H1 (cell line): ENCODE results near the gene BNIP5. TPM values are rescaled to one million over a fixed set of nuclear protein-coding genes. Genes with fewer than 3 reads are reported as not detected.

Experiments used
- CTCF ChIA-PET: fragments of 300-600 bp; sonication (Branson Sonifier 250); formaldehyde crosslinking; loops from one replicate; lab custom pipeline; 2021; ENCODE audit not compliant: partially characterized antibody; lab: Charles Lee
- POLR2A ChIA-PET: fragments of 300-600 bp; sonication (Branson Sonifier 250); formaldehyde crosslinking; loops from one replicate; lab custom pipeline; 2021; ENCODE audit warnings: inconsistent platforms; ENCODE audit not compliant: partially characterized antibody; lab: Charles Lee
- DNase-seq, 2 experiments: peaks; one replicate each; pipeline versions ENCODE4 v3.0.0 to v3.0.0-alpha.2; 2010 to 2022; ENCODE audit warnings: low spot score in 2 of 2, low read depth in 1 of 2, mixed read lengths in 1 of 2
- FAIRE-seq: peaks from 2 replicates; lab custom pipeline; 2011; peaks lifted over from hg19 to GRCh38; lab: Jason Lieb, UNC
- H2AFZ ChIP-seq: 2 replicates; pipeline ENCODE4 v1.8.1; 2012; ENCODE audit warnings: low read length, inconsistent platforms
- H2AK5ac ChIP-seq: 2 replicates; pipeline ENCODE4 v1.6.1; 2013; ENCODE audit warnings: low read depth, low read length
- H2BK120ac ChIP-seq: replicated peaks from 2 replicates; pipeline ENCODE3; 2013; ENCODE audit warnings: low read depth, low read length, inconsistent platforms
- H2BK12ac ChIP-seq: 2 replicates; pipeline ENCODE4 v1.6.1; 2013; ENCODE audit warnings: low read depth, low read length
- H2BK15ac ChIP-seq: 2 replicates; pipeline ENCODE4 v1.6.1; 2013; ENCODE audit warnings: low read length
- H2BK20ac ChIP-seq: 2 replicates; pipeline ENCODE4 v1.6.1; 2013; ENCODE audit warnings: low read length
- H2BK5ac ChIP-seq: 2 replicates; pipeline ENCODE4 v1.6.1; 2013; ENCODE audit warnings: low read depth, low read length
- H3K14ac ChIP-seq: 2 replicates; pipeline ENCODE4 v1.6.1; 2013; ENCODE audit warnings: inconsistent platforms; ENCODE audit not compliant: insufficient read length
- H3K18ac ChIP-seq: 2 replicates; pipeline ENCODE4 v1.6.1; 2013; ENCODE audit warnings: low read length; ENCODE audit errors: extremely low read depth
- H3K23ac ChIP-seq: 2 replicates; pipeline ENCODE4 v1.6.1; 2013; ENCODE audit warnings: inconsistent platforms; ENCODE audit not compliant: insufficient read length
- H3K23me2 ChIP-seq: 2 replicates; pipeline ENCODE4 v1.6.1; 2013; ENCODE audit warnings: low read depth, low read length
- H3K27ac ChIP-seq: 2 replicates; pipeline ENCODE4 v1.6.1; 2011; ENCODE audit warnings: low read depth, low read length, inconsistent platforms
- H3K27me3 ChIP-seq, 4 experiments: replicated peaks in 1 of 4; 1 replicate in 1 of 4; 2 replicates in 3 of 4; pipeline versions ENCODE4 v1.6.1 to v1.8.1; 2011 to 2013; ENCODE audit warnings: low read length in 3 of 4, mild to moderate bottlenecking in 3 of 4, inconsistent platforms in 2 of 4, mixed read lengths in 2 of 4, moderate library complexity in 1 of 4; ENCODE audit not compliant: control insufficient read depth in 3 of 4, insufficient read depth in 3 of 4; ENCODE audit errors: extremely low read depth in 1 of 4
- H3K36me3 ChIP-seq, 4 experiments: 2 replicates each; pipeline versions ENCODE4 v1.6.1 to v1.8.1; 2011 to 2013; ENCODE audit warnings: mild to moderate bottlenecking in 4 of 4, low read length in 3 of 4, moderate library complexity in 2 of 4, control low read depth in 1 of 4, inconsistent platforms in 1 of 4; ENCODE audit not compliant: insufficient read depth in 4 of 4, control insufficient read depth in 2 of 4
- H3K4ac ChIP-seq: replicated peaks from 2 replicates; pipeline ENCODE3; 2013; ENCODE audit warnings: low read length, low read depth, mixed read lengths, inconsistent platforms; ENCODE audit not compliant: insufficient read length
- H3K4me1 ChIP-seq, 4 experiments: replicated peaks in 1 of 4; 1 replicate in 1 of 4; 2 replicates in 3 of 4; pipeline versions ENCODE4 v1.6.1 to v1.8.1; 2011 to 2013; ENCODE audit warnings: low read length in 3 of 4, inconsistent platforms in 2 of 4, mixed read lengths in 1 of 4; ENCODE audit not compliant: insufficient read depth in 4 of 4, control insufficient read depth in 3 of 4
- H3K4me2 ChIP-seq, 2 experiments: 2 replicates each; pipeline versions ENCODE4 v1.6.1 to v1.8.1; 2011 to 2013; ENCODE audit warnings: low read depth in 2 of 2, low read length in 2 of 2, control low read depth in 1 of 2, inconsistent platforms in 1 of 2, mild to moderate bottlenecking in 1 of 2; ENCODE audit not compliant: insufficient read depth in 1 of 2
- H3K4me3 ChIP-seq, 4 experiments: fragments of 200-600, 300-600 bp in 1 of 4; sonication (generic), shearing (Covaris generic), sonication (Bioruptor Twin) in 1 of 4; 2 replicates each; pipeline versions ENCODE4 v1.5.1 to v1.8.1; 2011 to 2016; ENCODE audit warnings: low read length in 4 of 4, low read depth in 3 of 4, control low read depth in 2 of 4, inconsistent platforms in 2 of 4, mild to moderate bottlenecking in 2 of 4, mixed read lengths in 1 of 4, moderate library complexity in 1 of 4; ENCODE audit not compliant: insufficient read depth in 2 of 4; ENCODE audit errors: extremely low read depth in 1 of 4
- H3K56ac ChIP-seq: replicated peaks from 2 replicates; pipeline ENCODE3; 2013; ENCODE audit warnings: low read depth, mild to moderate bottlenecking, mixed read lengths, low read length, inconsistent platforms; ENCODE audit not compliant: insufficient read length
- H3K79me1 ChIP-seq: 2 replicates; pipeline ENCODE4 v1.6.1; 2013; ENCODE audit warnings: low read depth, low read length, control low read depth
- H3K79me2 ChIP-seq, 2 experiments: 2 replicates each; pipeline versions ENCODE4 v1.6.1 to v1.8.1; 2012 to 2013; ENCODE audit warnings: low read length in 2 of 2, mild to moderate bottlenecking in 2 of 2, inconsistent platforms in 1 of 2; ENCODE audit not compliant: insufficient read depth in 2 of 2, control insufficient read depth in 1 of 2
- H3K9ac ChIP-seq, 4 experiments: replicated peaks in 1 of 4; 1 replicate in 1 of 4; 2 replicates in 3 of 4; pipeline versions ENCODE4 v1.6.1 to v1.8.1; 2011 to 2013; ENCODE audit warnings: low read depth in 3 of 4, low read length in 3 of 4, control low read depth in 2 of 4, mild to moderate bottlenecking in 2 of 4, moderate library complexity in 2 of 4, inconsistent platforms in 1 of 4; ENCODE audit errors: extremely low read depth in 1 of 4
- H3K9me3 ChIP-seq, 2 experiments: 2 replicates each; pipeline versions ENCODE4 v1.6.1 to v1.8.1; 2012 to 2013; ENCODE audit warnings: mild to moderate bottlenecking in 2 of 2, moderate library complexity in 2 of 2, control low read depth in 1 of 2, inconsistent platforms in 1 of 2, low read depth in 1 of 2, low read length in 1 of 2, mixed read lengths in 1 of 2; ENCODE audit not compliant: insufficient read depth in 2 of 2
- H4K20me1 ChIP-seq, 2 experiments: replicated peaks in 1 of 2; 2 replicates each; pipeline versions ENCODE3 to v1.8.1; 2011 to 2013; ENCODE audit warnings: inconsistent platforms in 2 of 2, low read length in 2 of 2, mild to moderate bottlenecking in 1 of 2; ENCODE audit not compliant: insufficient read depth in 2 of 2, control insufficient read depth in 1 of 2
- H4K5ac ChIP-seq: 2 replicates; pipeline ENCODE4 v1.6.1; 2013; ENCODE audit warnings: low read length, low read depth, mixed read lengths, inconsistent platforms; ENCODE audit not compliant: insufficient read length
- H4K8ac ChIP-seq: 2 replicates; pipeline ENCODE4 v1.8.0; 2013; ENCODE audit warnings: mild to moderate bottlenecking, moderate library complexity, low read length, inconsistent platforms; ENCODE audit not compliant: insufficient read depth; ENCODE audit errors: extremely low read depth
- H4K91ac ChIP-seq: replicated peaks from 2 replicates; pipeline ENCODE3; 2013; ENCODE audit warnings: low read length, mixed read lengths, inconsistent platforms; ENCODE audit not compliant: insufficient read length
- BRCA1 ChIP-seq: IDR thresholded peaks from 2 replicates; pipeline ENCODE4 v1.6.1; 2012; ENCODE audit warnings: low read depth, low read length, improper control_type of control experiment
- JUN ChIP-seq: IDR thresholded peaks from 2 replicates; pipeline ENCODE4 v1.6.1; 2011; ENCODE audit warnings: low read depth, mild to moderate bottlenecking, improper control_type of control experiment, low read length
- USF2 ChIP-seq: IDR thresholded peaks from 2 replicates; pipeline ENCODE4 v1.6.1; 2011; ENCODE audit warnings: low read length, improper control_type of control experiment
- WGBS, 2 experiments: shearing (Covaris generic) in 1 of 2; methylation state at CpG; one replicate each; pipeline versions ENCODE4 v1.1.6 to v1.1.7; 2013 to 2015; ENCODE audit warnings: low lambda C conversion rate in 2 of 2, mixed read lengths in 2 of 2, inconsistent platforms in 1 of 2, low coverage in 1 of 2, missing lambda C conversion rate in 1 of 2; ENCODE audit not compliant: insufficient replicate concordance in 2 of 2, insufficient coverage in 1 of 2, insufficient read length in 1 of 2; ENCODE audit errors: extremely low coverage in 1 of 2, missing lambda C conversion rate in 1 of 2; 5-methylcytosine and 5-hydroxymethylcytosine counted together
- polyA plus RNA-seq, 7 experiments: library from polyadenylated mRNA; depleted of rRNA in 3 of 7; stranded (reverse) in 5 of 7; unstranded in 2 of 7; fragments of >200 nt in 5 of 7; fragments of 200-250 nt in 2 of 7; gene quantifications; 1 replicate in 5 of 7; 2 replicates in 1 of 7; 4 replicates in 1 of 7; pipeline versions ENCODE4 v1.2.1 to v1.2.3, GENCODE V29; 2011 to 2013; ENCODE audit warnings: missing spikeins in 2 of 7, mixed read lengths in 2 of 7
- total RNA-seq: library from RNA; stranded (reverse); fragmentation: NEBNext Ultra II Directional; extraction: Animal tissue kit (Norgen Biotek cat#: 25700); gene quantifications from 2 replicates; pipeline ENCODE4 v1.2.1, GENCODE V29; 2021

The BNIP5 gene
- total and polyA plus RNA-seq, 2 of the 8 experiments (the other 6 are each of a cell fraction or from before 2014, with no cell fraction given) = not detected

GRCh38 chr6:36284359-36284758 is 52.3 kb downstream of the BNIP5 start:
- no peak overlapping the region for H2BK15ac ChIP-seq
- TF ChIP-seq BRCA1 (no peak), JUN (no peak), USF2 (no peak)
- H4K20me1 ChIP-seq = no peaks in the 10 kb centered on the region
- no peak overlapping the region for H3K56ac ChIP-seq
- no peak overlapping the region for H4K8ac ChIP-seq
- H3K27ac ChIP-seq = no peak overlapping the region
- no peaks in the 10 kb centered on the region for H3K9me3 ChIP-seq
- no peak overlapping the region for H3K9ac ChIP-seq
- no peak overlapping the region for H2BK5ac ChIP-seq
- no peaks in the 10 kb centered on the region for H3K36me3 ChIP-seq
- H3K23ac ChIP-seq = no peak overlapping the region
- FAIRE-seq (no peak), DNase-seq (no peak)
- no peak overlapping the region for H4K5ac ChIP-seq
- H3K79me2 ChIP-seq = no peaks in the 10 kb centered on the region
- no peak overlapping the region for H3K4ac ChIP-seq
- H2AFZ ChIP-seq = no peak overlapping the region
- 0 out of 7 replicates have a peak, but pooled peaks cover 0 to 3% (median 0%) of the 10 kb centered on the region in 4 experiments for H3K27me3 ChIP-seq
- POLR2A ChIA-PET = no interaction called here
- no peak overlapping the region for H3K18ac ChIP-seq
- H3K79me1 ChIP-seq = no peaks in the 10 kb centered on the region
- no peak overlapping the region for H2AK5ac ChIP-seq
- no peak overlapping the region for H2BK20ac ChIP-seq
- WGBS, 2 experiments = 93% methylated on average over 1 of the region's 1 CpG; no CpG with 5 or more reads in 1 of the 2 experiments
- H4K91ac ChIP-seq = no peak overlapping the region
- CTCF ChIA-PET = interaction anchor here (1.0 to 8.7 kb wide), 3 partner anchors 12 to 76 kb away, joined by 3 to 93 read pairs (median 6); no protein-coding TSS in a partner anchor
- no peak overlapping the region for H3K4me2 ChIP-seq
- peaks cover 0 to 5% (median 2%) of the 10 kb centered on the region in 4 experiments; a peak in 4 of 7 replicates for H3K4me1 ChIP-seq
- no peak overlapping the region for H3K4me3 ChIP-seq
- H2BK12ac ChIP-seq = no peak overlapping the region
- no peak overlapping the region for H2BK120ac ChIP-seq
- H3K14ac ChIP-seq = no peak overlapping the region
- H3K23me2 ChIP-seq = peaks cover 2% of the 10 kb centered on the region; the same call in 1 of the 2 replicates
